T-helper 2 cell (primary cell): ENCODE results near the gene CEP57.

Experiments
- DNase-seq, 5 experiments: peaks; one replicate each; pipeline versions ENCODE4 v3.0.0 to v3.0.0-alpha.2; 2012 to 2022
- total RNA-seq, 2 donors: gene quantifications; one replicate each; lab custom pipeline; 2026; lab: John Stamatoyannopoulos, UW

CEP57 gene
- total RNA-seq = 71.1 to 119 reads per million in 2 donors

DNA sequence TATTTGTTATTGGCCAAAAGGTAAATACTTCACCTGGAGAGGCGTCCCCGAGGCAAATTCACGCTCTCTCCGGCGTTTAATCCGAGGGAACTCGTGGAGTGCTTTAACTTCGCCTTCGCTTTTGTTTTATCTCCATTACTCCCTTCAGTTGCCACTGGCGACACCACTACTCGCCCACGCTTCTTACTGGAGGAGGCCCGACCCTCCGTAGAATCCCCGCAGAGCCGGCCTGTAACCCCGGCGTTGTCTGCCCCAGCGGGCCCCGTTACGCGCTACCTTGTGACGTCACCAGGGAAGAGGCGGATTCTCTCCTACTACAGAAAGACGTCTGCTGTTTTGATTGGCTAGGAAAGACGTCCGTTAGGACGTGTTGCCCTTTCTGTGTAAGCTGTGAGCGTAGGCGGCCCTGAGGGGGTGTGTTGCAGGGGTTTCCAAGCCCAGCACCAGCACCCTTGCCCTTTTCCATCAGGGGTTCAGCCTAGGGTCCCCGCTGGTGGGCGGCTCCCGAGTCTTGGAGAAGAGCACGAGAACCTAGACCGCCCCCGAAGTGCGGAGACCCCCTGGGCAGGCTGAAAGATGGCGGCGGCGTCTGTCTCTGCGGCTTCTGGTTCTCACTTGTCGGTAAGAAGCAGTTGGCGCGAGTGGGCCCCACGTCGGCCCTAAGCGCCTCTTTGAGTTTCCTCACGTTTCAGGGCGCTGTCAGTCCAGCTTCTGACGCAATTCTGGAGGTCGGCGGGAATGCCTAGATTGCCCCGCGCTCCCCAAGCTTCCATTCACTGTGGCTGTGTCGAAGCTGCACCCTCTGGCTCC lies at the start of gene CEP57:
Gene CEP57, plus strand, starts transcription at position 376 of the 810 bp plus-strand sequence. Its CDS starts 201 bp downstream, at position 577.
- DNase-seq = peak; percentile 68 to 98 (median 92)

DNA sequence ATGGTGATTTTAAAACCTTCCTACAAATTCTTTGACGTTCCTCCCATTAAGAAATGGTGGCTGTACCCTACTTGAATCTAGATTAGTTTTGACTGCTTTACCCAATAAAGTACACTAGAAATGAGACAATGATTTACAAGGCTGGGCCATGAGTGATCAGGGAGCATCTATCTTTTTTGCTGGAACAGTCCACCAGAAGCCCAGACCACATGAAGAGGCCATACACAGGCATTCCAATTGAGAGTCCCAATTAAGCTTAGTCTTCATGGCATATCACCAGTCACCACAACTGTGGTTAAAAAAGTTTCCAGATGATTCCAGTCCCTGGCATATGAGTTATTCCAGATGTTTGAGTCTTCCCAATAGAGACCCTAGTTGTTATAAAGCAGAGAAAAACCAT lies 40.2 kb upstream of the CEP57 start:
- no peak for DNase-seq

DNA sequence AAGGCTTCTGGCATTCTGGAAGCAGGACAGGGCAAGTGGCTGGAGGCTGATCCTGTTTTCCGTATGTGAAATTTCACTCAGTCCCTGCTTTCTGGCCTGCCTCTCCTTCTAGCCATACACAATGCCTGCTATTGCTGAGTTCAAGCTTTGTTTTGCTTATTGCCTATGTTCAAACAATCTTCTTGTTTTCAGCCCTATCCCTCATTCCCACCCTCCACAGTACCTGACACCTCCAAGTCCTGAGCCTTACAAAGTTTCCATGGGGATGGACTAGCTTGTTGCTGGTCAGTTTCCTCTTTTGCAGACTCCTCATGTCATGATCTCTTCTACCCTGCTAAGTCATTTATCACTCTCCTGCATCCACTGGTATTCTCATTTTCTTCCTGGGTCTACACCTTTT lies 38.8 kb upstream of the CEP57 start:
- no peak for DNase-seq

DNA sequence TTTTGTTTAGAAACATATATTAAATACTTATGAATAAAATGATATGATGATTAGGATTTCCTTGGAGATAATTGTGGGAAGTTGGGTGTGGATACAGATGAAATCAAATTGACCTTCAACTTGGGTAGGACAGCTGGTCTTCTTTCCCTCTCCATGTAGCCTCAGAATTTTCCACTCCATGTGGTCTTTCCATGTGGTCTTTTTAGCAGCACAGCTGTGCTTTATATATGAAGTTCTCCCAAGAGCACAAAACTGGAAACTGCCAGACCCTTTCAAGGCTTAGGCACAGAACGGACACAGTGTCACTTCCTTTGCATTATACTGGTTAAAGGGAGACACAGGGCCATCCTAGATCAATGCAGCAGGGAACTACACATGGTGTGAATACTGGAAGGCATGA lies 29.4 kb upstream of the CEP57 start:
- no peak for DNase-seq

DNA sequence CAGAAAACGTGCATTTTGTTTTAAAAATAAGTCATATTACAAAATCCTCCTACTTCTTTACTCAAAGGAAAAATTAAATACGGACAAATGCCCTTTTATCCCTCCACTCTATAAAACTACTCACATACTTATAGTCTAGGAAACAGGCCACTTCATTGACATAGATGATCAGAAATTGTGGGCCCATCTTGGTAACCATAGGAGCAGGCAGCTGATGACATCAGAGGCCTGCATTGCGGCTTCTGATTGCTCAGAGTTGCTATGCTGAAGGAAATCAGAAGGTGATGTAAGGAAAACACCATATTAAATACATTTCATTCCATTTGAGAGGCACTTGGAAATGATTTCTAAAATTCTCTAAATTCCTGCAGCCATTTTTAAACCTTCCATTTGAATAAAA lies 27.8 kb upstream of the CEP57 start:
- no peak for DNase-seq

DNA sequence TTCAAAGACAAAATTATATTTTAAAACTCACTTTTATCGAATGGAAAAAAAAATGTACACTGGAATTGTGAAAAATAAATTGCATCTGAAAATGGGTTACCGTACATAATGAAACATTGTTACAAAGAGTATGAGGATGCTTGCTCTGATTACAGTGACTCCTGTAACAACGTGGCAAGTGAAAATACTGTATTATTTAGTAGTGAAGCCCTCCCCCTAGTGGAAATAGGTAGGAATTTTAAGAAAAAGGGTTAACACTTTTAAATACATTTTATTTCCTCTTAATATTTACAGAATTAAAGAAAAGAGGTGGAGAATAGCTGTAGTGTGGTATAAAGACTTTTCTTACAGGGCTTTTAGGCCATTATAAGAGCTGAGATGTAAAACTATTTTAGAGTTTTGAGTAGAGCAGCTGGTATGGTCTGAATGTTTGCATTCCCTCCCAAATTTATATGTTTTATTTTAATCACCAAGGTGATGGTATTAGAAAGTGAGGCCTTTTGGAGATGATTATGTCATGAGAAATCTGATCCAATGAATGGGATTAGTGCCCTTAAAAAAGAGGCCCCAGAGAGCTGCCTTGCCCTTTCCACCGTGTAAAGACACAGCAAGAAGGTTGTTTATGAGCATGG lies 25.9 kb upstream of the CEP57 start:
- peak in 2 of 5 experiments; percentile 33 to 73 for DNase-seq

DNA sequence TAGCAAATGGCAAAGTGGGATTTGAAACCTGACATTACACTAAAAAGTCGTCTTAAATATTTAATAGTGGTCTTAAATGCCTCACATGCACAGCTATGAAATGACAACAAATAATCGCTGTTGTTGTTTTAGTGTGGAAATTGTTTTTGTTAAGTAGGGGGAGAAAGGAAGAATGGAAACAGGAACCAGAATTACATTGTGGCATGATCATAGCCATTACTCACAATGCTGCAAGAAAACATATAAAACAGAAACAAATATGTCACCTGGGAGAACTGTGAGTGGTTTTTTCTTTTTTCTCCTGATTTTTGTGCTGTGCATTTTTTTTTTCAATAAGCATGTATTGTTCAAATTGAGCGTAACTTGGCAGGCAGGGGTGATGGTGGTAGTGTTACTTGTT lies 23.6 kb upstream of the CEP57 start:
- DNase-seq = no peak

DNA sequence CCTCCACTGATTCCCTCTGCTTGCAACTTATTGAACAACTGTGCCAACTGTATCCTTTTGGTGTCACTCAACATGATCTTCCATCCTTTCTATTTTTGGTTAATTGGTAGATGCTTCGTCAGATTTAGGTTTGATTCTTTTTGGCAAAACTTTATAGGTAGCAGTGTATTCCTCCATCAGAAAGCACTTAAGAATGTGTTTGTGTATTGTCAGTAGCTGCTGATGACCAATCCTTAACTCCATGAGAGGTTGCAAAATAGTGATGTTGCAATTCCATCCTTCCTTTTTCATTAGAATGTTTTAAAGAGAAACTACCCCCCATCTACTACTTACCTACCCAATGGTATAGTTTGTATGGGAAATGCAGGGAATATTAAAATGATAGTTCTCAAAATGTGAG lies 22.8 kb upstream of the CEP57 start:
- no peak for DNase-seq

DNA sequence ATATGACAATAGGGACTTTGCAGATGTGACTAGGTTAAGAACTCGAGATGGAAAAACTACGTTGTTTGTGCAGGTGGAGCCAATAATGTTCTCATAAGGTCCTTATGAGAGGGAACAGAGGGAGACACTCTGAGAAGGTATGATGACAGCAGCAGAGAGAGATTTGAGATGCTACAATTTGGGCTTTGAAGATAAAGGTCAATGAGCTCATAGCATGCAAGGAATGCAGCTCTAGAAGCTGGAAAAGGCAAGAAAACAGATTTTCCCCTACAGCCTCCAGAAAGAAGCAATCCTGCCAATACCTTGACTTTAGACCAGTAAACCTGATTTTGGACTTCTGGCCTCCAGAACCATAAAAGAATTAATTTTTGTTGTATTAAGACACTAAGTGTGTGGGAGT lies 21.8 kb upstream of the CEP57 start:
- no peak for DNase-seq

DNA sequence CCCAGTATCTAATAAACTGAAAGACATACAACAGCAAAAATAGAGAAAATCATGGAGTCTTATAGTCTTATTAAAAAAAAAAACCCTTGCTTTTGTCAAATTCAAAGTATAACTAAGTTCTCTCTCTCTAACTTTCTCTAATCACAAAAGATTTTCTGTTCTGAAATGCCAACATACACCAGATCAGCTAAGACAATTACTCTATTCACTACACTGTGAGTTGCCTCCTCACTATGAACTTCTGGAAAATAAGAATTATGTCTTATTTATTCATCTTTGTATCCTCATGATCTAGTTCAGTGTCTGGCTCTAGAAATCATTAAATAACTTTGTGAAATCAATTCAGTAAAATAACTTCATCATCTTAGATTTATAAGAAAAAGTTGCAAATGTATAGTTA lies 13.4 kb upstream of the CEP57 start:
- no peak for DNase-seq

DNA sequence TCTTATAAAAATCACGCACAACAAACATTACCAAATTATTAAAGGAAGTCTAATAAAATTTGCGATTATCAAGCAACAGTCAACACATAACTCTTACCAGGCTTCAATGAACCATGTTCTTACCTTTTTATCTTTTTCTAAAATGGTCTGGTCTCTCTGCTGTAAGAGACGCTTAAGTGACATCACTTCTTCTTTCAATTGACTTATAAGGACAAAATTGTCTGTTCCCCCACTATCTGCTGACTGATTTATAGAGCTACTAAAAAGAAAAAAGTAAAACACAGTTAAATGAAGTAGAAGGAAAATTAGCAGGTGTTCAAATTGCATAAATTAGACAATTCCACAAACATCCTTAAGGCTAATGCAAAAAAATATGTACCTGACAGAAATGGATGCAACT lies 11.6 kb upstream of the CEP57 start:
- no peak for DNase-seq

DNA sequence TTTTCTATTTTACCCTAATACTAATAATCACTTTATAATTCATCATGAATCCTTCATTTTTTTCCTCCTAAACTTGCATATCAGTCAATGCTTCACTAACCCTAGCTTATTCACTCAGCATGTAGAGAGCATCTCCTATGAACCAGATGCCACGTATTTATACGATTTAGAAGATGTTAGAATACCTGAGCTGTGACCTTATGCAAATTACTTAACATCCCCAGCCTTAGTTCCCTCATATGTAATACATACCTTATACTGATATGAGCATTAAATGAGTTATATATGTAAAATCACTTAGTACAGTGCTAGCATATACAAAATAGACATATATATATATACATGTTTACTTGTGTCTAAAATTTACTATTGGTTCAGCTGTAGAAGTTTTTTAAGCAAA lies 9.8 kb upstream of the CEP57 start:
- DNase-seq = no peak

DNA sequence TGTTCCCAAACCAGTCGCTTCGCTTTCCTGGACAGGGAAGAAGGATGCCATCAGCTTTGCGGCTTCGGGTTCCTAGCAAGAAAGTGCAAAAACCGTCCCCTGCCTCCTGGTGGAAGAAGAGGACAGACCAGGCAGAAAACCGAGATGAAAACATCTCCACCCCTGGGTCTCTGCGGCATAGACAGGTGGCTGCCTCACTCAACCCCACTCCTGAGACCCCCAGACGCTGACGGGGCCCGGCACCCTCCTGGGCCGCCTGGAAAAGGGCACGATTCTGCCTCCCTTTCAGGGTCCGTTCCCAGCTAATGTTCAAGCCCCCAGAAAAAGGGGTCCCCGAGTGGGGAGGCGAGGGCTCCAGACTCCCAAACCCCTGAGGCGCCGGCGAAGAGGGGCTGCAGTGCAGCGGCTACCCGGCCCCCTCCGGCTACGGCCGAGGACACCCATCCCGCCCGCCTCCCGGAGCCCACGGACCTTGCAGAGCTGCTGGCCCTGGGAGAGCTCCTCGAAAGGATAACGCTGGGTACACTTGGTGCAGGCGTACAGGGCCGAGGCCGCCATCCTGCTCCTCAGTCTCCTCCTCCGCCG lies 1.3 kb upstream of the CEP57 start:
- DNase-seq = peak in 2 of 5 experiments; percentile 12 to 62

DNA sequence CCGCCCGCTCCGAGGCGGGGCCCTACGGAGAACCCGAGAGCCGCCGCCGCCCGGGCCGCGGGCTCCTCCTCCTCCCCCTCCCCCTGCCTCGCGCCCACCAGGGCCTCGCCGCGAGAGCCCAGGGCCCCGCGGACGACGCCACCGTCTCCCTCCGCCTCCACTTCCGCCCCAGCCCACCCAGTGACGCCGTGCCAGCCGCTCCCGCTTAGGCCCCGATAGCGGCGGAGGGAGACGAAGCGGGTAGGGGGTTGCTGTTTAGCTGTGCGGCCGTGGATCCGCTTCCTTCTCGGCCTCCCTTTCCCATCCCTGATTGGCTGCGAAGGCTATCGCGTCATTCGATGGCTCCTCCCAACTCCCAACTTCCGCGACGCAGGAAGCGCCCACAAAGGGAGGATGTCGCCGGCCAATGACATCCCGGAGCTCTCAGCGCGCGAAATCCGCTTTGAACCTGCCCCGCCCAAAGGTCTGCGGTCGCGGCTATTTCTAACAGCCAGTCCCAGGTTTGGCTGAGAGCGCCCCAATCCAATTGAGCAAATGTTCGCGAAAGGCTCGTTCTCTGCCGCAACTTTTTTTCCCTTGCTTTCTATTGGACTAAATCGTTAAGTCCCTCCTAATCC lies 684 bp upstream of the CEP57 start, which contains the start of gene FAM76B:
Gene FAM76B, minus strand, starts transcription at position 277 of the 617 bp plus-strand sequence. CDS start 304 bp downstream, outside the sequence.
- DNase-seq = peak; percentile 90 to 100 (median 94)

DNA sequence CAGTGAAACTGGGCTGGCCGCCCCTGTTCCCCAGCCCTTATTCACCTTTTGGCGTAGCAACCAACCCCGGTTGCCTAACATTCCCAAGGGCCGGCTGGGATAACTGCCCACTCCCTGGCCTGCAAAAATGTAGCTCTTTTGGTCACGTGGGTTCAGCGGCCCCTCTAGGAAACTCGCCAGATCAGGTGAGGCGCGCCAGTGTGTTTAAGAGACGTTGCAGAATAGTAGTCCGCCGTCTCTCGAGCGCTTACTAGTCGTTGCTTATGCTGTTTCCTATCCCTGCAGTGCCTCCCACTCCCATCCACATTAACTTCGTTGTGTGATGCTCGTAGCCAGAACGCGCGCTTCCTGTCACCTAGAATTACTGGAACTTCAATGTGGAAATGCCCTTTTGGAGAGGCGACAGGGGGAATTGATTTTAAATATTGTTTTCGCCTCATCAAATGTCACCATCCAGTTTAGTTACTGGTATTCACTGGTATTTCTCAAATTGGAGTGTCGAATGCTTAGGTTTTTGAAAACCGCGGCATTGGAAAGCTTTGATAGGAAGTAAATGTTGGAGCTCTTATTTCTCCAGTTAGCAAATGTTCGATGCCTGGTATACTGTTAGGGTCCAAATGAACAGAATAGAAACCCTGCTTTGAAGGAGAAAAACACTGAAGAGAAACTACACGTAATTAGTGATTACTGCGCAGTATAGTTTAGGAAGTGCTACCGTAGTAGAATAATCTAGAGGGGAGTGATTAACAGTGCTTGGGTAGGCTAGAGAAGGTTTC lies 823 bp downstream of the CEP57 start:
- DNase-seq = peak in 4 of 5 experiments; percentile 17 to 85 (median 20)

DNA sequence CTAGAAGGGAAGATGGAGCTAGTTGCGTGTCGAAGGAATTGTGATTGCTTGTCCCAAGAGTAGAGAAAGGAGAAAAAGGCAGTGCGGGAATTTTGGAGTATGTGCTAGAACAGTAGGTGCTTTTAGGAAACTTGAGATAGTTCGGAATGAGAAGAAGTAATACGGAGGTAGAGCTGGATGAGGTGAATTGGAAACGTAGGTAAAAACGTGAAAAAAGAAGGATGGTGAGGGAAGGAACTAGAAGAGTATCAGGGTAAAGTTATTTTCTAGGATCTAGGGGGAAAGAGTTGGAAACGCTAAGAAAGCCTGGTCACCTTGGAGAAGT lies 1.4 kb downstream of the CEP57 start:
- DNase-seq = no peak

DNA sequence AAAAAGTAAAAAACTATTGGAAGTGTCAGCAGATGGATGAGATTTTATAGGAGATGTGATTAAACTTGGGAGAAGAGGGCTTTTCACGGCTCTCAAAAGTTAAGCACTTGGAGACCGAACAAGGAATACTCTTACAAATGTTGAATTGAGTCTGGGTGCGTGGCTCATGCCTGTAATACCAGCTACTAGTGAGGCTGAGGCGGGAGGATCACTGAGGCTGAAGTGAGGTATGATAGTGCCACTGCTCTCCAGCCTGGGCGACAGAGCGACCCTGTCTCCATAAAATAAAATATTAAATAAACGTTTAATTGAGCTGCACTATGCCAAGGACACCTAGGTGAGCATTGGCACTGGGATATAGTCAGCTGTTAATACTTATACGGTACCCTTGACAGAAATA lies 1.9 kb downstream of the CEP57 start:
- no peak for DNase-seq

DNA sequence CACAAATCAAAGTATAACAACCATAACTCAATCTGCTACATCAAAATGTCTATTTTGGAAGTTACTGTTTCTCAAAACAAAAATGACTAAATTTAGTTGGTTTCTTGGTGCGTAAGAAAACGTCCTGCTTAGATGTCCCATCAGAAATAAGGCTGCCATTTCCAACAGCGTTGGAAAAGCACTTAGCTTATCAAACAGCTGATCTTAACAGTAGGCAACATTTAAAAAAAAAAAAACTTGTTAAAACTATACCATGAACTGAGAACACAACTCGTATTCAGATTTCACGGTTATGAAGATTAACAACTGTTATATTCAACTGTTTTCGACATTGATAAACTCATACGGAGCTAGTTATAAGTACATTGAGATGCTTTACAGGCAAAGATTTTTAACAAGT lies 2.4 kb downstream of the CEP57 start:
- no peak for DNase-seq

DNA sequence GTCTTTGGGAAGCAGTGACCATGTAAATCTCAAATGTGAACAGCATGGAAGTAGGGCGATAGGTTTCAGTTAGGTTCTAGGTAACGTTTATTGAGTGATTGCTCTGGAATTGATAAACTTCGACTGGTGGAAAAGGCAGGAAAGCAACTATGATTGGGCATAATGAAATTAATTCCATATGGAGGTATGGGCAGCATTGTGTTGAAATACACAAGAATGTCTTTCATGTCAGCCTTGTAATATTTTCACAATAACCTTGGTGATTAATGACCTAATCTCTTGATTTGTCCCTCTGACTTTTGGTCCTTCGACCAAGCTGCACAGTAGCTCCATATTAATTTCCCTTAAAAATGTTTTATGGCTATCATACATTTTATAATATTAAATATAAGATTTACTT lies 2.8 kb downstream of the CEP57 start:
- no peak for DNase-seq

DNA sequence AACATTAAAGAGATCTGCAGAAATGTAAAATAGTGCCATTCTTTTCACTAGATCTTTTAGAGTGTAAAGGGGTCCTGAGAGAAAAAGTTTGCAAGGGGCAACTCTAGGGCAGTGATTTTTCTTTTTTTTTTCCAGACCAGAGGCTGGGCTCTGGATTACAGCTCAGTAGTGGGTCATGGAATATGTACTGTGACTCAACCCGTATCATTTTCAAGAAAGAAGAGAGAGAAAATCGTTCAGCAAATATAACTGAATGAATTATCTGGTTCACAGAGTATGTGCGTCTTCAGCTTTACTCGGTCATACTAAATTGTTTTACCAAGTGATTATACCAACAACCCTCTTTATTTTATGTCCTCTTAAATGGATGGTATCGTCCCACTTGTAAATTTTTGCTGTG lies 3.8 kb downstream of the CEP57 start:
- DNase-seq = no peak

DNA sequence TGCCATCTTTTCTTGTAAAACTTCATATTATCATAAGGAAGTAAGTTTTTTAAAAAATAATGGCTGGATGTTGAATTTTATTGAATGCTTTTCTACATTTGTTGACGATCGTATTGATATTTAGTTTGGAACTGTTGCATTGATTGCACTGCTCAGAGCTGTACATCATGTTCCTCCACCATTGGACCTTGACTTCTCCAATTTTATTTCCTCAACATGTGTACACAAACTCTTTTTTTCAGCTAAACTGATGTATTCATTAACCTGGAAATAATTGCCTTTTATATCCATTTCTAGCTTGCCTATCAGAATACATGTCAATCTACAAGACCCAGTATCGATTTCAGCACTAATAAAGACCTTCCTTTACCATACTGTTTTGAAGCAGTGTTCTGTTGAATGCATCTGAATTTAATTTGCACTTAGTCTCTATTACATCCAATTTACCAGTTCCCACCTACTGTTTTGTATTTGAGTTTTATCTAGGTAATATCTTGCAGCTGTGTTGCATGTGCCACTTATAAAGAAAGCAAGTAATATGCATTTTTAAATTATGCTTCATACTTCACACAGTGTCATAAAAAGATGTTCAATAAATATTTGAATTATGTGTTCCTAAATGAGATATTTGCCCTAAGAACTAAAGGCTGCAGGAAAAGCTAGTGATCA lies 5.5 kb downstream of the CEP57 start:
- DNase-seq = no peak

DNA sequence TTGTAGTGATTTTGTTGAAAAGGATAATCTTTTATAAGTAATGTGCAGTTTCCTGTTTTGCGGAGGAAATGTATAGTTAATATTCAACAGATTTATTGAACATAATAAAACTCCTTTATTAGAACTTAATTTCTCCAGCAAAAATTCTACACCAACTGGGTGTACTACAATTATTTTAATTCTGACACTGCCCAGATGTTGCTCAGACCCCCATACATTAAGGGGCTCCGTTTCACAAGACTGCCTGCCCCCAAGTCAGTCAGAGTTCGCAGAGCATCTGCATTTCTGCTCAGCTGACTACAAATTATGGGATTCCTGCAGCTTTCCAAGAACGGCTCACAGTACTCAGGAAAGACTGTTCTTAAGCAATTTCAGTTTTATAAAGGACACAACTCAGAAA lies 6.2 kb downstream of the CEP57 start:
- no peak for DNase-seq
